ENCODE measurements around the gene GALP. TPM values are rescaled to one million over a fixed set of nuclear protein-coding genes. Genes with fewer than 3 reads are reported as not detected.

The GALP gene
- total RNA-seq, 1 donor from 2014 or later, result not detected

DNA sequence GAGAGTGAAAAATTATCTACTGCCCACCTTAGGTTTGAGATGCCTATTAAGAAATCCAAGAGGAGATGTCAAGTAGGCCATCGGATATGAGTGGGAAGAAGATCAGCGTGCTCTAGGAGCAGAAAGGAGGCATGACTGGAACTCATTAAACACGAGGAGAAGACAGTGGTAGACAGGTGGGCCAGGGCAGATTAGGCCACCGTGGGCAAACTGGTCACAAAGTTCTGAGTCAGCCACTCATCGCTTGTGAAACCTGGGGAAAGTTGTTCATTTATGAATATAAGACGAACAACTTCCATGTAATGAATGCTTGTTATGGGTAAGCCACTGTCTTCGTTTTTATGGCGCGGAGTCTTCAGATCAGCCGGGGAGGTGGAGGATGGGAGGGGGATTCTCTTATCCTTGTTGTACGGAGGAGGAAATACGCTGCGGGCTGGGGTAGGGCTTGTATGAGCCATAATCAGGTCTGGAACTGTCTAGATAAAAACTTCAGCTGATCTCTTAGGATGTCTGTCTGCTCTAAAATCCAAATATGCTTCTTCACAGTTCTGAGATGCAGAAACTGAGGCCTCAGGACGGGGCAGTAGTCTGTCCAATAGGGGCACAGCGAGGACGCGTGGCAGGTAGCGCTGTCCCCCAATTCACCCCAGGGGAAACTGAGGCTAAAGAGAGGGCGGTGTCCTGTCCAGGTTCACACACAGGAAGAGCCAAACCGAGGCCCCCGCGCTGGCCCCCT lies 35.8 kb upstream of the GALP start:
- TF ChIP-seq, protein P1, sequence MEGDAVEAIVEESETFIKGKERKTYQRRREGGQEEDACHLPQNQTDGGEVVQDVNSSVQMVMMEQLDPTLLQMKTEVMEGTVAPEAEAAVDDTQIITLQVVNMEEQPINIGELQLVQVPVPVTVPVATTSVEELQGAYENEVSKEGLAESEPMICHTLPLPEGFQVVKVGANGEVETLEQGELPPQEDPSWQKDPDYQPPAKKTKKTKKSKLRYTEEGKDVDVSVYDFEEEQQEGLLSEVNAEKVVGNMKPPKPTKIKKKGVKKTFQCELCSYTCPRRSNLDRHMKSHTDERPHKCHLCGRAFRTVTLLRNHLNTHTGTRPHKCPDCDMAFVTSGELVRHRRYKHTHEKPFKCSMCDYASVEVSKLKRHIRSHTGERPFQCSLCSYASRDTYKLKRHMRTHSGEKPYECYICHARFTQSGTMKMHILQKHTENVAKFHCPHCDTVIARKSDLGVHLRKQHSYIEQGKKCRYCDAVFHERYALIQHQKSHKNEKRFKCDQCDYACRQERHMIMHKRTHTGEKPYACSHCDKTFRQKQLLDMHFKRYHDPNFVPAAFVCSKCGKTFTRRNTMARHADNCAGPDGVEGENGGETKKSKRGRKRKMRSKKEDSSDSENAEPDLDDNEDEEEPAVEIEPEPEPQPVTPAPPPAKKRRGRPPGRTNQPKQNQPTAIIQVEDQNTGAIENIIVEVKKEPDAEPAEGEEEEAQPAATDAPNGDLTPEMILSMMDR (IDR thresholded peaks at IDR 0.05; ENCODE audit: borderline replicate concordance), result no peak
- Histone ChIP-seq H3K4me1 (peaks cover 23% of the 10 kb centered on the region), H3K4me3 (peak overlapping the region; percentile 81), H3K27me3 (ENCODE audit: low read depth) (no peaks in the 10 kb centered on the region), H3K9me3 (replicated peaks) (no peaks in the 10 kb centered on the region), H3K27ac (replicated peaks) (peak overlapping the region; percentile 91), H3K36me3 (no peaks in the 10 kb centered on the region)
- no peak for DNase-seq
- intact Hi-C loops (cut with micrococcal nuclease), result no loop called here

DNA sequence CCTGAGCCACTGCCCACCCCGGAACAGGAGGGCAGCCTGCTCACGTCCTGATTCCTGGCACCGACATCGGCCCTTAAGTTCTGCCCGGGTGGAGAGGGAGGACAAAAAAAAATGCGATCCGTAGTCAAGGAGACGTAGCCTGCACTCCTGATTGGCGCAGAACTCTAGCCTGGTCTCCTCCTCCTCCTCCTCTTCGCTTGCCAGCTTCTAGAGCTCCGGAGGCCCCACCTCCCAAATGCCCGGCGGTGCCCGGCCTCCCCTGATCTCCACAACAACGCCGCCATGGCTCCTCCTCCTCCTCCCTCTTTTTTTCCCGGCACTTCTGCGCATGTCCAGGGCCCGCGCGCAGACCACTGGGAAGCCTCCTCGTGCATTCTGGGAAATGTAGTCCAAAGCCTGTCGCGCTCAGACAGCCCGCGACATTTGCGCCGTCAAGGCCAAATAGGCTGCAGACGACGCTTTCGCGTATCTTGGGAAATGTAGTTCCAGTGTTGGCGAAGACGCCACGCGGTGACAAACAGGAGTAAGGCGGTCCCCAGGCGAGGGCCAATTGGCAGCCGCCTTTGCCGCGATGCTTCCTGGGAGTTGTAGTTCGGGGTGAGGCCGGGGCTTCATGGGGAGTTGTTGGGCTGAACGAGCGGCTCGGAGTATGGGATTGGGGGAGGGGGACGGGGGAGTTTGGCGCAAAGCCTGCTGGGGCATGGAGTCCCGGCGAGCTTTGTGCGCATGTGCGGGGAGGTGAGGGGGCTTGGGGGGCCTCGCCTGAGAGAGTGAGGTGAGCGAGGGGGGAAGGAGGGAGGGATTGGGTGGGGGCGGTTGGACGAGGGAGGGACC lies 35.0 kb upstream of the GALP start, which contains the start of gene ZNF444:
ZNF444 (plus strand) TSS at position 705 of the 834 bp plus-strand sequence. CDS start 5,625 bp downstream, outside the sequence.
- Histone ChIP-seq H3K27ac (replicated peaks) (peak within 1 kb of the TSS; percentile 91), H3K4me1 (peaks cover 23% of the 10 kb centered on the region)

DNA sequence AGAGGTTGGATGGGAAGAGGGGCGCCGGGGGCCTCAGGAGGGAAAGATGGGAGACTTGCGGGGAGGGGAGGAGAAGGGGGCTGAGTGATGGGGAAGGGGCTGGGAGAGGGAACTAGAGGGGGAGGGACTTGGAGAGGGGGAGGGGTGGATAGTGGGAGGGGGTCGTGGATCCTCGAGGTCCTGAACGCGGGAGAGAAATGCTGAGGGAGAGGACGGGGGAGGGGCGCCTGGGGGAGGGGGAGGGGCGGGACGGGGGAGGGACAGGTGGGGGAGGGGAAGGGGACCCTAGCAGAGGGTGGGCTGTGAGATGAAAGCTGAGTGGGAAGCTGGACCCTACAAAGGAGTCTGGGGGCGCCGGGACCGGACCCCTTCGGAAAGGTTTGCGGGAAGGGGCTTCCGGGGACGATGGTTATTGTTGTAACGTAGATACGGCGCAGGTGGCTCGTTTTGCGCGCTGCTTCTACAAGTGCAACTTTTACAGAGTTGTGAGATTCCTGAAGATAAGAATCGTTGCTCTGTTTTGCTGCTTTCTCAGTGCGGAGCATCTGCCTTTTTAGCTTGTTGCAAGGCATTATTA lies 34.3 kb upstream of the GALP start:
- no peak for DNase-seq
- H3K27me3 ChIP-seq (ENCODE audit: low read depth), result no peaks in the 10 kb centered on the region
- no peaks in the 10 kb centered on the region for H3K9me3 ChIP-seq (replicated peaks)
- peak overlapping the region; percentile 81 for H3K4me3 ChIP-seq
- intact Hi-C loops (cut with micrococcal nuclease), result no loop called here
- peak overlapping the region; percentile 91 for H3K27ac ChIP-seq (replicated peaks)
- H3K36me3 ChIP-seq, result peaks cover 3% of the 10 kb centered on the region
- TF ChIP-seq, protein P1 (IDR thresholded peaks at IDR 0.05; ENCODE audit: borderline replicate concordance), result no peak
- peaks cover 23% of the 10 kb centered on the region for H3K4me1 ChIP-seq

More for the DNA sequence above, 35.0 kb upstream of the GALP start, which contains the start of gene ZNF444:
- Histone ChIP-seq H3K27me3 (ENCODE audit: low read depth) (no peaks in the 10 kb centered on the region), H3K4me3 (peak within 1 kb of the TSS; percentile 81), H3K36me3 (no peaks in the 10 kb centered on the region), H3K9me3 (replicated peaks) (no peaks in the 10 kb centered on the region)
- intact Hi-C loops (cut with micrococcal nuclease), result no loop called here
- peak; percentile 98 for DNase-seq
- TF ChIP-seq, protein P1 (IDR thresholded peaks at IDR 0.05; ENCODE audit: borderline replicate concordance), result no peak

DNA sequence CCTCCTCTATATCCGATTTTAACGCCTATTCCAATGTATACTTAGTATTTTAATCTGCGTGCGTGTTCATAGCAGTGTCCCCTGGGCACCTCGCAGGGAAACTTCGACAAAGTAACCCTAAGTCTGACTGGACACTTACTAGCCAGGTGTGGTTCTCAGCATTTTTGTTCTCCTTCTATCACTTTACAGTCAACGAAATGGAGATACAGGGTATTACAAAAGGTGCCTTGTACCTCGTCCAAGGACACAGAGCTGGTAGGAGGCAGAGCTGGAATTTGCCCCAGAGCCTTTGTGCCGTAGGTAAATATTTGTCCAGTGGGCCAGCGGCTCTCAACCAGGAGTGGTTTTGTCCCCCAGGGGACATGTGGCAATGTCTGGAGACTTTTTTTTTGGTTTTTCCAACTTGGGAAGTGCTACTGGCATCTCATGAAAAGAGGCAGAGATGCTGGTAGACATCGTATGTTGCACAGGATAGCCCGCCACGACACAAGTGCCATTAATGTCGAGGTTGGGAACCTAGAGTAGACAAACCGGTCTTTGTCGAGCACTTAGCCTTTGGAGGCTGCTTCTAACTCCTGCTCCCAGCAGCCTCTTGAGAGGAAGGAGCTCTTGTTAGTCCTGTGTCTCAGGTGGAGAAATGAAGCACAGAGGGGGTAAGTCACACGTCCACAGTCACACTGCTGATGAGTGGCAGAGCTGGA lies 33.6 kb upstream of the GALP start:
- Histone ChIP-seq H3K9me3 (replicated peaks) (no peaks in the 10 kb centered on the region), H3K27me3 (ENCODE audit: low read depth) (no peaks in the 10 kb centered on the region), H3K4me3 (peak overlapping the region; percentile 81), H3K27ac (replicated peaks) (peak overlapping the region; percentile 91), H3K36me3 (peaks cover 9% of the 10 kb centered on the region), H3K4me1 (peaks cover 23% of the 10 kb centered on the region)
- TF ChIP-seq, protein P1 (IDR thresholded peaks at IDR 0.05; ENCODE audit: borderline replicate concordance), result no peak
- no peak for DNase-seq
- intact Hi-C loops (cut with micrococcal nuclease), result no loop called here

Data from left ventricle myocardium inferior (tissue), 1 donor.